NCI-H1930 (cell line): ENCODE results near the gene DCTN2.
"Not testable (repeated sequence)": the region's sequence is repeated elsewhere in the genome, so short reads cannot be mapped to it uniquely, and the experiment has no call there.

Experiments
- DNase-seq, 2 experiments: peaks; one replicate each; lab custom pipeline; 2025; lab: John Stamatoyannopoulos, UW

The DCTN2 gene

GRCh38 chr12:57546438-57547287 is at the start of gene DCTN2:
DCTN2 (minus strand) TSS chr12:57547192; CDS start chr12:57547063, 129 bp downstream.
- peak; percentile 96 for DNase-seq

GRCh38 chr12:57593187-57593586 is 46.2 kb upstream of the DCTN2 start:
- no peak for DNase-seq

- DNase-seq: no peak
Measured at GRCh38 chr12:57592551-57593165, 45.7 kb upstream of the DCTN2 start.

GRCh38 chr12:57591782-57592325 is 44.9 kb upstream of the DCTN2 start:
- no peak for DNase-seq

GRCh38 chr12:57590864-57591781 is 44.1 kb upstream of the DCTN2 start, which contains the start of gene PIP4K2C:
PIP4K2C (plus strand) TSS chr12:57591192; CDS start chr12:57591290, 98 bp downstream.
- DNase-seq: peak; percentile 83 to 84

GRCh38 chr12:57590479-57590863 is 43.5 kb upstream of the DCTN2 start:
- no peak for DNase-seq

GRCh38 chr12:57588951-57589610 is 42.1 kb upstream of the DCTN2 start:
- DNase-seq: not testable (repeated sequence)

- DNase-seq: no peak
Measured at GRCh38 chr12:57586832-57587429, 39.9 kb upstream of the DCTN2 start.

- DNase-seq: no peak
Measured at GRCh38 chr12:57586128-57586527, 39.1 kb upstream of the DCTN2 start.

- DNase-seq: no peak
Measured at GRCh38 chr12:57585156-57585555, 38.2 kb upstream of the DCTN2 start.

- DNase-seq: no peak
Measured at GRCh38 chr12:57584690-57585089, 37.7 kb upstream of the DCTN2 start.

GRCh38 chr12:57584050-57584449 is 37.1 kb upstream of the DCTN2 start:
- DNase-seq: no peak

GRCh38 chr12:57583008-57583831 is 36.2 kb upstream of the DCTN2 start:
- DNase-seq: peak; percentile 66 to 69

GRCh38 chr12:57582440-57582839 is 35.4 kb upstream of the DCTN2 start:
- no peak for DNase-seq

GRCh38 chr12:57581802-57582201 is 34.8 kb upstream of the DCTN2 start:
- DNase-seq: no peak

- no peak for DNase-seq
Measured at GRCh38 chr12:57580466-57580795, 33.4 kb upstream of the DCTN2 start.

- DNase-seq: no peak
Measured at GRCh38 chr12:57579677-57580465, 32.9 kb upstream of the DCTN2 start.

GRCh38 chr12:57579011-57579410 is 32.0 kb upstream of the DCTN2 start:
- DNase-seq: no peak

GRCh38 chr12:57577981-57578758 is 31.2 kb upstream of the DCTN2 start:
- no peak for DNase-seq
